Uterus (tissue), 4 donors: ENCODE results near the gene IL16. TPM values are rescaled to one million over a fixed set of nuclear protein-coding genes. Genes with fewer than 3 reads are reported as not detected.
"Not testable (repeated sequence)": the region's sequence is repeated elsewhere in the genome, so short reads cannot be mapped to it uniquely, and the experiment has no call there.

Experiments used
- DNase-seq, 2 donors: peaks; one replicate each; pipeline ENCODE4 v3.0.0-alpha.2; 2019 to 2020
- H3K27ac ChIP-seq, 2 donors: fragments of 200-600 bp; sonication (generic); 1 replicate in 1 of 2; 2 replicates in 1 of 2; pipeline ENCODE4 v1.5.1; 2016 to 2018
- H3K27me3 ChIP-seq, 2 donors: fragments of 200-600 bp; sonication (generic); one replicate each; pipeline ENCODE4 v1.5.1; 2018 to 2019; ENCODE audit warnings: control low read depth in 1 of 2
- H3K36me3 ChIP-seq, 2 donors: fragments of 200-600 bp; sonication (generic); one replicate each; pipeline ENCODE4 v1.5.1; 2019; ENCODE audit warnings: control low read depth in 1 of 2
- H3K4me1 ChIP-seq, 2 donors: fragments of 200-600 bp; sonication (generic); one replicate each; pipeline ENCODE4 v1.5.1; 2018 to 2019; ENCODE audit warnings: control low read depth in 1 of 2
- H3K4me3 ChIP-seq, 2 donors: fragments of 200-600 bp; sonication (generic); 1 replicate in 1 of 2; 2 replicates in 1 of 2; pipeline ENCODE4 v1.5.1; 2018 to 2019; ENCODE audit warnings: mild to moderate bottlenecking in 1 of 2
- H3K9me3 ChIP-seq, 2 donors: fragments of 200-600 bp; sonication (generic); one replicate each; pipeline ENCODE4 v1.5.1; 2019; ENCODE audit warnings: control low read depth in 1 of 2
- POLR2A ChIP-seq, 2 donors: fragments of 450-650 bp; IDR thresholded peaks; one replicate each; pipeline ENCODE4 v1.6.1; 2016; ENCODE audit warnings: antibody characterized with exemption in 2 of 2, mild to moderate bottlenecking in 1 of 2, moderate library complexity in 1 of 2
- intact Hi-C: fragments of 100-400 bp; cut with DNase I; formaldehyde crosslinking; loops from one replicate; pipeline ENCODE4 v1.15.1; 2023; ENCODE audit warnings: low total_unique reads
- total RNA-seq, 4 donors: library from RNA; depleted of rRNA in 3 of 4; stranded (reverse); fragments of >200 nt in 3 of 4; gene quantifications; one replicate each; pipeline versions ENCODE4 v1.1.0 to v1.2.4, GENCODE V29; 2014 to 2023
- TF ChIP-seq, protein P1 (sequence below), 4 experiments: fragments of 200-600 bp in 2 of 4; fragments of 450-650 bp in 2 of 4; sonication (generic) in 2 of 4; IDR thresholded peaks; one replicate each; pipeline ENCODE4 v1.5.1; 2016 to 2019; ENCODE audit warnings: antibody characterized with exemption in 4 of 4, mild to moderate bottlenecking in 2 of 4, moderate library complexity in 1 of 4
- donor health status: DM: yes; HTN: yes; CAD: no.

IL16 gene
- total RNA-seq, 4 donors from 2014 or later, result 16.6 to 69.2 (median 23.1) TPM

DNA sequence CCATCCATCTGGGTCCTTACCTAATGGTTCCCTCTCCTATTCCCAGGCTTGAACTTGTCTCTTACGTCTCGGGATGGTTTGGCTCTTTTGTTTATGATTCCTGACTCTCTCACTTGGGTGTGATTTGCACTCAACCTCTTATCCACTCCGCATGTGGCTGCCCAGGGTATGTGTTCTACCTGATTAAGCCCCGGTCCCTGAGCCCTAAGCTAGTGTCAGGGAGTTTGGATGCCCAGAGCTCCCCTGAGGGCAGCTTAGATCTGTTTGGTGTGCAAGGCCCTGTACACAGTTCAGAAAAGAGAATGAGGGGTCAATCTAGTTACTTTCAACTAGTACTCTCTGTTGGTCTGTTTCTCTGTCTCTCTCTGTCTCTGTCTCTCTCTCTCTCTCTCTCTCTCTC, 143.2 kb downstream of the IL16 start:
- Histone ChIP-seq H3K4me1 (peaks cover 0 to 6% of the 10 kb centered on the region in 2 donors), H3K27me3 (no peaks in the 10 kb centered on the region), H3K27ac (no peak overlapping the region), H3K9me3 (no peaks in the 10 kb centered on the region), H3K36me3 (no peaks in the 10 kb centered on the region), H3K4me3 (no peak overlapping the region)
- intact Hi-C loops, result no loop called here
- no peak for DNase-seq
- TF ChIP-seq, protein P1, sequence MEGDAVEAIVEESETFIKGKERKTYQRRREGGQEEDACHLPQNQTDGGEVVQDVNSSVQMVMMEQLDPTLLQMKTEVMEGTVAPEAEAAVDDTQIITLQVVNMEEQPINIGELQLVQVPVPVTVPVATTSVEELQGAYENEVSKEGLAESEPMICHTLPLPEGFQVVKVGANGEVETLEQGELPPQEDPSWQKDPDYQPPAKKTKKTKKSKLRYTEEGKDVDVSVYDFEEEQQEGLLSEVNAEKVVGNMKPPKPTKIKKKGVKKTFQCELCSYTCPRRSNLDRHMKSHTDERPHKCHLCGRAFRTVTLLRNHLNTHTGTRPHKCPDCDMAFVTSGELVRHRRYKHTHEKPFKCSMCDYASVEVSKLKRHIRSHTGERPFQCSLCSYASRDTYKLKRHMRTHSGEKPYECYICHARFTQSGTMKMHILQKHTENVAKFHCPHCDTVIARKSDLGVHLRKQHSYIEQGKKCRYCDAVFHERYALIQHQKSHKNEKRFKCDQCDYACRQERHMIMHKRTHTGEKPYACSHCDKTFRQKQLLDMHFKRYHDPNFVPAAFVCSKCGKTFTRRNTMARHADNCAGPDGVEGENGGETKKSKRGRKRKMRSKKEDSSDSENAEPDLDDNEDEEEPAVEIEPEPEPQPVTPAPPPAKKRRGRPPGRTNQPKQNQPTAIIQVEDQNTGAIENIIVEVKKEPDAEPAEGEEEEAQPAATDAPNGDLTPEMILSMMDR (IDR thresholded peaks at IDR 0.05), result no peak
- TF ChIP-seq POLR2A (IDR thresholded peaks at IDR 0.05), result no peak

DNA sequence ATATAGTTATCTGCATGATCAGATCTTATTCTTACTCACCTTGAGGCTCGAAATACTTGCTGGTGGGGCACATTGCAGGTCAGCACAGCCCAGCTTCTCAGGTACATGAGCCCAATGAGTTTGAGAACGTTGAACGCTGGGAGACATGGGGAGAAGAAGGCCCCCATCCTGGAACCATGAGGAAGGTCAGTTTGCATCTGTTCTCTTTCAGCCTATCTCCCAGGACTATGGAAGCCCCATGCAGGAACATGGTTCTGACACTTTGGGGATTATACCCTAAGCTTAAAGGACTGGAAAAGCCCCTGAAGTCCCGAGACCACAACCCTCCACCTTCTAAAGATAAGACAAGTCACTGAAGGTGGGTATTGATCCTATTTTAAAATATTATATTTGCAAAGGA, 144.7 kb downstream of the IL16 start:
- intact Hi-C loops, result no loop called here
- no peak overlapping the region for H3K4me3 ChIP-seq
- no peaks in the 10 kb centered on the region for H3K36me3 ChIP-seq
- peaks cover 0 to 6% of the 10 kb centered on the region in 2 donors for H3K4me1 ChIP-seq
- TF ChIP-seq, protein P1 (IDR thresholded peaks at IDR 0.05), result no peak
- TF ChIP-seq POLR2A (IDR thresholded peaks at IDR 0.05), result no peak
- no peak for DNase-seq
- no peaks in the 10 kb centered on the region for H3K27me3 ChIP-seq
- no peak overlapping the region for H3K27ac ChIP-seq
- H3K9me3 ChIP-seq, result no peaks in the 10 kb centered on the region

DNA sequence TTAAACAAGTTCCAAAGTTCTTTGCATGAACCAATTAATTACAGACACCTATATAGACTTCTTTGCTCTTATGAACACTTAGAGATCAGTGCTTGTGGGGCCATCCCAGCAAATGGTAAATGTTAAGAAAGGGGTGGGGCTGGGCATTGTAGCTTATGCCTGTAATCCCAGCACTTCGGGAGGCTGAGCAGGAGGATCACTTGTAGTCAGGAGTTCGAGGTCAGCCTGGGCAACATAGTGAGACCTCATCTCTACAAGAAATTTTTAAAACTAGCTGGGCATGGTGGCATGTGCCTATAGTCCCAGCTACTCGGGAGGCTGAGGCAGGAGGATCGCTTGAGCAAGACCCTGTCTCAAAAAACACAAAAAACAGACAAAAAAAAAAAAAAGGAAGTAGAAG, 146.7 kb downstream of the IL16 start:
- TF ChIP-seq, protein P1 (IDR thresholded peaks at IDR 0.05), result no peak
- TF ChIP-seq POLR2A (IDR thresholded peaks at IDR 0.05), result no peak
- intact Hi-C loops, result no loop called here
- H3K4me3 ChIP-seq, result no peak overlapping the region
- no peaks in the 10 kb centered on the region for H3K36me3 ChIP-seq
- peaks cover 0 to 6% of the 10 kb centered on the region in 2 donors for H3K4me1 ChIP-seq
- no peaks in the 10 kb centered on the region for H3K9me3 ChIP-seq
- no peak overlapping the region for H3K27ac ChIP-seq
- no peaks in the 10 kb centered on the region for H3K27me3 ChIP-seq
- DNase-seq, result no peak

DNA sequence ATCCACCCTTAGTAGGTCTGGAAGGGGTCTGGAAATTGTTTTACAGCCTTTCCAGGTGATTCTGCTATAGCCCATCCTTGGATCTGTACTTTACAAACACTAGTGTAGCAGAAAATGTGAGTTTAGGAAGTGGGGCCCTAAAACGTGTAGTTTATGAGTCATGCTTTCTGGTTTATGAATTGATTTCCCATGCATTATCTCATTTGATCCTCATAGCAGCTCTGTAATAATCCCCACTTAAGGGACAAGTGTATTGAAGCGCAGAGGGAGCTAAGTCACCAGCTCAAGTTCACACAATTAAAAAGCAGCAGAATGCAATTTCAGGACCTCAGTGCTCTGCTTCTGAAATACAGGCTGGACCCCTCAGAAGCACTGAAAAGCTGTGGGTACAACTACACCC, 149.9 kb downstream of the IL16 start:
- H3K36me3 ChIP-seq, result no peaks in the 10 kb centered on the region
- no peak overlapping the region for H3K4me3 ChIP-seq
- H3K27ac ChIP-seq, result no peak overlapping the region
- intact Hi-C loops, result no loop called here
- no peaks in the 10 kb centered on the region for H3K4me1 ChIP-seq
- no peak for DNase-seq
- no peaks in the 10 kb centered on the region for H3K27me3 ChIP-seq
- no peaks in the 10 kb centered on the region for H3K9me3 ChIP-seq
- no peak for TF ChIP-seq POLR2A (IDR thresholded peaks at IDR 0.05)
- TF ChIP-seq, protein P1 (IDR thresholded peaks at IDR 0.05), result no peak

DNA sequence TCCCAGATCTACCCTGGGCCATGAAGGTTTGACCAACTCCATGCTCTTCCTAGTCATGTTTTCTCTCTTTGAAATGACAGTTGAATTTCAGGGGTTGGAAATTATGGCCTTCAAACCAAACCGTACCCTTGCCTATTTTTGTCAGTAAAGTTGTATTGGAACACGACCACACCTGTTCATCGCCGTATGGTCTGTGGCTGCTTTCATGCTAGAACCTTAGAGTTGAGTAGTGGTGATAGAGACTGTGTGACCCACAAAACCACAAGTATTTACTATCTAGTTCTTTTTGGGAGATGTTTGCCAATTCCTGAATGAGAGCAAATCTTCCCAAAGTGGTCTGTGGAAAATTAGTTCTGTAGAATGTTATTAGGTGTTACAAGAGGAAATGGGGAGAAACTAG, 151.2 kb downstream of the IL16 start:
- intact Hi-C loops, result no loop called here
- Histone ChIP-seq H3K27ac (no peak overlapping the region), H3K4me3 (no peak overlapping the region), H3K4me1 (no peaks in the 10 kb centered on the region), H3K36me3 (no peaks in the 10 kb centered on the region), H3K27me3 (no peaks in the 10 kb centered on the region), H3K9me3 (no peaks in the 10 kb centered on the region)
- TF ChIP-seq, protein P1 (IDR thresholded peaks at IDR 0.05), result no peak
- TF ChIP-seq POLR2A (IDR thresholded peaks at IDR 0.05), result no peak
- DNase-seq, result no peak

DNA sequence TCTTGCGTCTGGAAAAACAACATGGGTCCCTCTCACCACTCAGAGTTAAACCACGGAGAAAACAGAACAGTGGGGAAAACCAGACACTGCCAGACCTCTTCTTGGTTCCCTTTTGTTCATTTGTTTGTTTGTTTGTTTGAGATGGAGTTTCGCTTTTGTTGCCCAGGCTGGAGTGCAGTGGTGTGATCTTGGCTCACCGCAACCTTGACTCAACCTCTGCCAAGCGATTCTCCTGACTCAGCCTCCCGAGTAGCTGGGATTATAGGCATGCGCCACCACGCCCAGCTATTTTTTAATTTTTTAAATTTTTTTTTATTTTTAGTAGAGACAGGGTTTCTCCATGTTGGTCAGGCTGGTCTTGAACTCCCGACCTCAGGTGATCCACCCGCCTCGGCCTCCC, 152.0 kb downstream of the IL16 start:
- H3K27ac ChIP-seq, H3K9me3 ChIP-seq, intact Hi-C loops, DNase-seq, H3K27me3 ChIP-seq, H3K4me3 ChIP-seq, H3K4me1 ChIP-seq, H3K36me3 ChIP-seq: not testable (repeated sequence)
